ENCODE data around the gene NIT1.

NIT1 gene

GRCh38 chr1:161072751-161073449 lies 45.0 kb upstream of the NIT1 start:
- no peaks in the 10 kb centered on the region for H3K27me3 ChIP-seq (ENCODE audit: low read length)
- H3K27ac ChIP-seq (ENCODE audit: low read depth, low read length): no peak overlapping the region
- no peaks in the 10 kb centered on the region for H3K36me3 ChIP-seq (ENCODE audit: low read length)
- peaks cover 17% of the 10 kb centered on the region for H3K79me2 ChIP-seq (ENCODE audit: insufficient read depth, low read length)
- H3K4me2 ChIP-seq (ENCODE audit: low read depth, low read length, poor library complexity, severe bottlenecking): no peak overlapping the region
- no peaks in the 10 kb centered on the region for H4K20me1 ChIP-seq (ENCODE audit: low read depth, low read length)
- TF ChIP-seq CTCF (IDR thresholded peaks at IDR 0.05; ENCODE audit: insufficient read depth, low read length, poor library complexity, severe bottlenecking): no peak
- TF ChIP-seq EZH2phosphoT487 (conservative IDR thresholded peaks at IDR 0.05; ENCODE audit: low read length): no peak
- H2AFZ ChIP-seq (ENCODE audit: low read depth, low read length, severe bottlenecking): no peak overlapping the region
- no peak overlapping the region for H3K9ac ChIP-seq (ENCODE audit: low read length)
- no peak overlapping the region for H3K4me3 ChIP-seq (ENCODE audit: insufficient read depth, low read length, poor library complexity, severe bottlenecking)
- H3F3A ChIP-seq (ENCODE audit: insufficient read depth): peaks cover 11% of the 10 kb centered on the region; the same call in 1 of the 2 replicates
- no peaks in the 10 kb centered on the region for H3K9me3 ChIP-seq (ENCODE audit: insufficient read depth, low read length)
- no peaks in the 10 kb centered on the region for H3K9me2 ChIP-seq (replicated peaks; ENCODE audit: insufficient read depth, low read length)

GRCh38 chr1:161073474-161074121 lies 44.3 kb upstream of the NIT1 start:
- H3F3A ChIP-seq (ENCODE audit: insufficient read depth): peaks cover 11% of the 10 kb centered on the region; the same call in 1 of the 2 replicates
- H3K4me2 ChIP-seq (ENCODE audit: low read depth, low read length, poor library complexity, severe bottlenecking): no peak overlapping the region
- peaks cover 10% of the 10 kb centered on the region for H3K79me2 ChIP-seq (ENCODE audit: insufficient read depth, low read length)
- H3K36me3 ChIP-seq (ENCODE audit: low read length): no peaks in the 10 kb centered on the region
- no peak overlapping the region for H2AFZ ChIP-seq (ENCODE audit: low read depth, low read length, severe bottlenecking)
- H3K4me3 ChIP-seq (ENCODE audit: insufficient read depth, low read length, poor library complexity, severe bottlenecking): no peak overlapping the region
- no peak overlapping the region for H3K9ac ChIP-seq (ENCODE audit: low read length)
- H3K9me2 ChIP-seq (replicated peaks; ENCODE audit: insufficient read depth, low read length): no peaks in the 10 kb centered on the region
- no peaks in the 10 kb centered on the region for H3K27me3 ChIP-seq (ENCODE audit: low read length)
- TF ChIP-seq CTCF (IDR thresholded peaks at IDR 0.05; ENCODE audit: insufficient read depth, low read length, poor library complexity, severe bottlenecking): no peak
- no peak for TF ChIP-seq EZH2phosphoT487 (conservative IDR thresholded peaks at IDR 0.05; ENCODE audit: low read length)
- H3K27ac ChIP-seq (ENCODE audit: low read depth, low read length): no peak overlapping the region
- H4K20me1 ChIP-seq (ENCODE audit: low read depth, low read length): no peaks in the 10 kb centered on the region
- no peaks in the 10 kb centered on the region for H3K9me3 ChIP-seq (ENCODE audit: insufficient read depth, low read length)

- H3F3A ChIP-seq (ENCODE audit: insufficient read depth): peaks cover 11% of the 10 kb centered on the region; the same call in 1 of the 2 replicates
- no peaks in the 10 kb centered on the region for H3K9me3 ChIP-seq (ENCODE audit: insufficient read depth, low read length)
- H3K36me3 ChIP-seq (ENCODE audit: low read length): no peaks in the 10 kb centered on the region
- H3K79me2 ChIP-seq (ENCODE audit: insufficient read depth, low read length): no peaks in the 10 kb centered on the region
- H3K4me2 ChIP-seq (ENCODE audit: low read depth, low read length, poor library complexity, severe bottlenecking): no peak overlapping the region
- H3K4me3 ChIP-seq (ENCODE audit: insufficient read depth, low read length, poor library complexity, severe bottlenecking): no peak overlapping the region
- no peaks in the 10 kb centered on the region for H4K20me1 ChIP-seq (ENCODE audit: low read depth, low read length)
- no peak overlapping the region for H3K27ac ChIP-seq (ENCODE audit: low read depth, low read length)
- TF ChIP-seq CTCF (IDR thresholded peaks at IDR 0.05; ENCODE audit: insufficient read depth, low read length, poor library complexity, severe bottlenecking) (no peak), EZH2phosphoT487 (conservative IDR thresholded peaks at IDR 0.05; ENCODE audit: low read length) (no peak)
- no peak overlapping the region for H3K9ac ChIP-seq (ENCODE audit: low read length)
- H2AFZ ChIP-seq (ENCODE audit: low read depth, low read length, severe bottlenecking): no peak overlapping the region
- no peaks in the 10 kb centered on the region for H3K9me2 ChIP-seq (replicated peaks; ENCODE audit: insufficient read depth, low read length)
- no peaks in the 10 kb centered on the region for H3K27me3 ChIP-seq (ENCODE audit: low read length)
These were observed 43.1 kb upstream of the NIT1 start for GRCh38 chr1:161074676-161075368.
